ENCODE results near the gene ZNF853.

DNA sequence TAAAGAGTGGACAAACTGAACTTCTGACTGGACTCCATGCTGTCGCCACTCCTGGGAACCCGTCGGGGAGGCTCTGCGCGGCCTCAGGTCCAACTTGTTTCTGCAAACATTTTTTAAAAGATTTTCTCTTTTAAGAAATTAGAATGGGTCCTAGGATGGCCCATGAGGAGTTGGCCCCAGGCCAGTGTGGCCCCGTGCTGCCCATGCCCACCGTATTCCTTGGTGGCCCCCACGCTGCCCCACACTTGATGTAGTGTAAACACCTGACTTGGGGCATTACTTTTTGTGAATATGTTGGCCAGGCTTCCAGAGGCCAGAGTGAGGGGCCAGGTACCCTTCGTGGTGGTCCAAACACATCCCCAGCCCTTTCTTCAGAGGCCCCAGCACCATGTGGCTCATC is 41.0 kb downstream of the ZNF853 start:
- TF ChIP-seq SP1 (IDR thresholded peaks at IDR 0.05): no peak
- no peak for TF ChIP-seq SUZ12 (IDR thresholded peaks at IDR 0.05)
- TF ChIP-seq BHLHE40 (IDR thresholded peaks at IDR 0.05; ENCODE audit: borderline replicate concordance): no peak
- no peak for TF ChIP-seq L3MBTL2 (conservative IDR thresholded peaks at IDR 0.05)
- TF ChIP-seq FOXA1 (IDR thresholded peaks at IDR 0.05): no peak
- TF ChIP-seq FOXK2 (IDR thresholded peaks at IDR 0.05): no peak
- no peak for TF ChIP-seq ZNF384 (IDR thresholded peaks at IDR 0.05)
- no peak for TF ChIP-seq CTBP1 (IDR thresholded peaks at IDR 0.05; ENCODE audit: borderline replicate concordance)
- TF ChIP-seq TARDBP (IDR thresholded peaks at IDR 0.05): no peak
- TF ChIP-seq NFRKB (IDR thresholded peaks at IDR 0.05): no peak
- TF ChIP-seq FOXM1 (IDR thresholded peaks at IDR 0.05; ENCODE audit: borderline replicate concordance): no peak

Data from HEK293T (cell line).